K562 (cell line): ENCODE results near the gene PI4K2A. TPM values are rescaled to one million over a fixed set of nuclear protein-coding genes. Genes with fewer than 3 reads are reported as not detected.
"Not testable (repeated sequence)": the region's sequence is repeated elsewhere in the genome, so short reads cannot be mapped to it uniquely, and the experiment has no call there.

Source experiments
- ATAC-seq: fragments of 200-7000 bp; cut with Tn5 transposase; 3 replicates; pipeline ENCODE4 v1.9.1; 2020; ENCODE audit warnings: moderate library complexity
- BruUV-seq: library from RNA; stranded (reverse); fragments of 400-500 nt; replicated peaks from 2 replicates; lab custom pipeline; 2021; lab: Mats Ljungman, UMichigan
- CTCF ChIA-PET: fragments of 300-600 bp; formaldehyde crosslinking; extraction: SDS; loops from one replicate; lab custom pipeline; 2021; ENCODE audit warnings: low intra/inter-chr PET ratio; lab: Yijun Ruan, JAX
- POLR2A ChIA-PET: fragments of 300-600, 350-650 bp; sonication (Branson Sonifier 250); formaldehyde crosslinking; extraction: SDS; loops from one replicate; lab custom pipeline; 2021; ENCODE audit warnings: antibody characterized with exemption, inconsistent platforms; lab: Yijun Ruan, JAX
- DNase-seq, 4 experiments: peaks; one replicate each; pipeline versions ENCODE4 v3.0.0 to v3.0.0-alpha.2; 2011 to 2018; ENCODE audit warnings: low spot score in 3 of 4, mixed read lengths in 3 of 4; ENCODE audit errors: extremely low read depth in 1 of 4
- FAIRE-seq: peaks from 2 replicates; lab custom pipeline; 2011; peaks lifted over from hg19 to GRCh38; lab: Jason Lieb, UNC
- H2AFZ ChIP-seq: 2 replicates; pipeline ENCODE4 v1.6.0; 2011; ENCODE audit warnings: low read depth, low read length, control low read depth, inconsistent platforms
- H3K27ac ChIP-seq: fragments of 200-600 bp; 3 replicates; pipeline ENCODE4 v1.8.0; 2011; ENCODE audit warnings: low read depth, mild to moderate bottlenecking, control low read depth, inconsistent platforms, low read length, moderate library complexity, mixed read lengths; ENCODE audit errors: extremely low read depth
- H3K27me3 ChIP-seq, 2 experiments: fragments of 300-600 bp in 1 of 2; 2 replicates in 1 of 2; 3 replicates in 1 of 2; pipeline versions ENCODE4 v1.6.0 to v1.8.0; 2011; ENCODE audit warnings: inconsistent platforms in 2 of 2, low read length in 2 of 2, mild to moderate bottlenecking in 1 of 2, mixed read lengths in 1 of 2, moderate library complexity in 1 of 2; ENCODE audit not compliant: control insufficient read depth in 2 of 2, insufficient read depth in 2 of 2
- H3K36me3 ChIP-seq: fragments of 300-600 bp; 3 replicates; pipeline ENCODE4 v1.8.0; 2011; ENCODE audit warnings: mild to moderate bottlenecking, low read length, inconsistent platforms; ENCODE audit not compliant: control insufficient read depth, insufficient read depth
- H3K4me1 ChIP-seq, 2 experiments: fragments of 200-600 bp in 1 of 2; replicated peaks in 1 of 2; 2 replicates in 1 of 2; 3 replicates in 1 of 2; pipeline versions ENCODE4 v1.5.1 to v1.8.0; 2011; ENCODE audit warnings: inconsistent platforms in 2 of 2, low read length in 2 of 2, mild to moderate bottlenecking in 1 of 2, mixed read lengths in 1 of 2, moderate library complexity in 1 of 2; ENCODE audit not compliant: control insufficient read depth in 2 of 2, insufficient read depth in 2 of 2
- H3K4me2 ChIP-seq: 2 replicates; pipeline ENCODE4 v1.6.1; 2011; ENCODE audit warnings: low read length, control low read depth, inconsistent platforms, mixed read lengths; ENCODE audit not compliant: insufficient read depth
- H3K4me3 ChIP-seq: fragments of 200-600 bp; sonication (generic), shearing (Covaris generic); 2 replicates; pipeline ENCODE4 v1.5.1; 2016; ENCODE audit warnings: control low read depth, inconsistent platforms
- H3K79me2 ChIP-seq: fragments of 200-600 bp; 3 replicates; pipeline ENCODE4 v1.8.0; 2011; ENCODE audit warnings: low read length, inconsistent platforms; ENCODE audit not compliant: control insufficient read depth, insufficient read depth
- H3K9ac ChIP-seq, 2 experiments: 2 replicates each; pipeline versions ENCODE4 v1.6.0 to v1.6.1; 2011; ENCODE audit warnings: low read depth in 2 of 2, low read length in 2 of 2, control low read depth in 1 of 2, inconsistent platforms in 1 of 2, mild to moderate bottlenecking in 1 of 2, mixed read lengths in 1 of 2; ENCODE audit not compliant: insufficient read depth in 1 of 2
- H3K9me1 ChIP-seq: one replicate; pipeline ENCODE4 v1.6.0; 2011; ENCODE audit warnings: inconsistent platforms, mild to moderate bottlenecking, low read length, moderate library complexity; ENCODE audit not compliant: control insufficient read depth, insufficient read depth
- H3K9me3 ChIP-seq: replicated peaks from 2 replicates; pipeline ENCODE4 v1.5.1; 2011; ENCODE audit warnings: low read depth, low read length, inconsistent platforms; ENCODE audit not compliant: control insufficient read depth, insufficient read depth
- H4K20me1 ChIP-seq: replicated peaks from 2 replicates; pipeline ENCODE4 v1.6.1; 2011; ENCODE audit warnings: low read length, inconsistent platforms, mixed read lengths; ENCODE audit not compliant: control insufficient read depth, insufficient read depth
- FOSL1 ChIP-seq: fragments of 200-800 bp; sonication (Bioruptor generic); conservative IDR thresholded peaks from 2 replicates; pipeline ENCODE4 v1.6.1; 2016; ENCODE audit warnings: missing genetic modification characterization, missing compliant biosample characterization
- PRDM10 ChIP-seq: fragments of 450-650 bp; IDR thresholded peaks from 2 replicates; pipeline ENCODE4 v1.6.1; 2018; ENCODE audit not compliant: partially characterized antibody
- WGBS: fragments of 100-300 bp; shearing (Covaris generic); methylation state at CpG from one replicate; pipeline ENCODE4 v1.1.6; 2016; ENCODE audit warnings: low coverage, mixed read lengths; ENCODE audit not compliant: insufficient coverage; ENCODE audit errors: missing lambda C conversion rate; 5-methylcytosine and 5-hydroxymethylcytosine counted together
- in situ Hi-C: fragments of 300-500 bp; cut with MboI; formaldehyde crosslinking; loops from 4 replicates; pipeline ENCODE4 v1.15.0; 2018; ENCODE audit warnings: inconsistent platforms, mixed read lengths
- intact Hi-C: fragments of 100-400 bp; cut with micrococcal nuclease; formaldehyde crosslinking; loops from 2 replicates; pipeline ENCODE4 v1.14.2; 2022
- polyA plus RNA-seq, 8 experiments: library from polyadenylated mRNA; depleted of rRNA in 4 of 8; stranded (reverse) in 5 of 8; unstranded in 3 of 8; fragments of >200 nt; fragmentation: Nextera tagmentation in 2 of 8; fragmentation: Illumina TruSeq in 1 of 8; extraction: Ambion mirVana in 2 of 8; extraction: Trizol in 1 of 8; gene quantifications; 2 replicates each; pipeline versions ENCODE4 v1.2.1 to v1.2.3, GENCODE V29; 2011 to 2014; ENCODE audit warnings: inconsistent platforms in 1 of 8, missing spikeins in 1 of 8
- total RNA-seq, 7 experiments: library from RNA; depleted of rRNA in 6 of 7; stranded (reverse); fragments of >200 nt in 6 of 7; fragmentation: Illumina TruSeq in 2 of 7; extraction: Trizol in 2 of 7; gene quantifications; 2 replicates each; pipeline versions ENCODE4 v1.2.1 to v1.2.3, GENCODE V29; 2011 to 2021; ENCODE audit warnings: low replicate concordance in 1 of 7

The PI4K2A gene
- total and polyA plus RNA-seq, 9 of the 15 experiments (the other 6 are each of a cell fraction or from before 2014, with no cell fraction given): 4.4 to 28.4 (median 16.5) TPM

GRCh38 chr10:97648562-97649404, 8.3 kb downstream of the PI4K2A start (continued):
- no peak for TF ChIP-seq PRDM10

- H2AFZ ChIP-seq, DNase-seq, BruUV-seq, H3K4me3 ChIP-seq, in situ Hi-C loops, FAIRE-seq, H4K20me1 ChIP-seq, CTCF ChIA-PET, H3K9me3 ChIP-seq, intact Hi-C loops, H3K27me3 ChIP-seq, H3K9me1 ChIP-seq, ATAC-seq: not testable (repeated sequence)
- TF ChIP-seq FOSL1 (tag): peak; percentile 66; the same call in 1 of the 2 replicates
- Histone ChIP-seq H3K4me2 (peak overlapping the region; percentile 71), H3K79me2 (peaks cover 63% of the 10 kb centered on the region), H3K9ac (peak overlapping the region in 1 of 2 experiments; percentile 56; a peak in 2 of 4 replicates), H3K27ac (peak overlapping the region; percentile 89), H3K36me3 (peaks cover 57% of the 10 kb centered on the region), H3K4me1 (peaks cover 15 to 64% of the 10 kb centered on the region in 2 experiments)
- 73% methylated on average over 2 of the region's 4 CpGs for WGBS
- POLR2A ChIA-PET: interaction anchor here (0.5 to 1.4 kb wide), 4 partner anchors 9 to 15 kb away, joined by 3 to 5 read pairs (median 3); partner anchors contain the start of gene PI4K2A
These were observed 8.9 kb downstream of the PI4K2A start for GRCh38 chr10:97649405-97649750.
